Gastrocnemius medialis (tissue), 4 donors: ENCODE measurements around the gene ANKS1B.

Source experiments
- CTCF ChIP-seq, 5 experiments: fragments of 450-650 bp in 3 of 5; fragments of 200-600 bp in 2 of 5; sonication (generic) in 2 of 5; IDR thresholded peaks in 4 of 5; conservative IDR thresholded peaks in 1 of 5; 1 replicate in 4 of 5; 2 replicates in 1 of 5; pipeline ENCODE4 v1.5.1; 2016 to 2019; ENCODE audit warnings: antibody characterized with exemption in 5 of 5, mild to moderate bottlenecking in 3 of 5, moderate library complexity in 3 of 5
- POLR2A ChIP-seq, 2 donors: fragments of 450-650 bp; IDR thresholded peaks; one replicate each; pipeline ENCODE4 v1.6.1; 2017; ENCODE audit warnings: antibody characterized with exemption in 2 of 2, mild to moderate bottlenecking in 2 of 2, moderate library complexity in 2 of 2

DNA sequence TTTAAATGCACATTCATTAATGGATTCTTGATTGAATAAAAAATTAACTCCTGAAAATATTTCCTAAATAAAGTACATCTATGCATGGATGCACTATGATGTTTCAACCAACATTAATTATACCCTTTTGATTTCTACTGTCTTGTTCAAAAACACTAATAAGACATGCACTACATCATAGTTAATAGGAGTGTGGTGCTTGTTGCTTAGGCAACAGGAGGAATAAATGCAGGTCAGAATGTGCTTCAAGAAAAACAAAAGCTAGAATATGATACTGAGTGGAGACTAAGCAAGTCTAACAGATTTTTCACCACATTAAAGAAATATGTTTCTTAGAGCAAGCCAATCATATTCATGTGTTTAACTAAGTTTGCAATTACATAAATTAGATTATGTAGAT, 833.0 kb downstream of the ANKS1B start:
- TF ChIP-seq CTCF (IDR thresholded peaks at IDR 0.05 in 4 of 5, conservative IDR thresholded peaks at IDR 0.05 in 1 of 5) (no peak), POLR2A (IDR thresholded peaks at IDR 0.05) (no peak)
